ENCODE measurements around the gene MKX.

GRCh38 chr10:27771231-27771630 is 25.6 kb upstream of the MKX start:
- TF ChIP-seq POLR2A (IDR thresholded peaks at IDR 0.05) (no peak), CTCF (IDR thresholded peaks at IDR 0.05) (no peak)
